Loucy (cell line): ENCODE data around the gene TMEM204.

Source experiments
- H2AFZ ChIP-seq: fragments of 200-600 bp; sonication (generic); 2 replicates; pipeline ENCODE4 v1.6.0; 2016; ENCODE audit warnings: antibody characterized with exemption, mild to moderate bottlenecking, low read length, moderate library complexity
- H3F3A ChIP-seq: fragments of 200-600 bp; 2 replicates; pipeline ENCODE4 v1.6.0; 2016; ENCODE audit warnings: antibody characterized with exemption, low read depth, mild to moderate bottlenecking
- H3K27me3 ChIP-seq: fragments of 200-600 bp; sonication (generic); 2 replicates; pipeline ENCODE4 v1.6.1; 2014; ENCODE audit warnings: low read length, mild to moderate bottlenecking; ENCODE audit not compliant: insufficient read depth, poor library complexity, severe bottlenecking
- H3K36me3 ChIP-seq: fragments of 200-600 bp; sonication (generic); 2 replicates; pipeline ENCODE4 v1.6.1; 2016; ENCODE audit warnings: low read length; ENCODE audit not compliant: insufficient read depth
- H3K4me1 ChIP-seq: fragments of 200-600 bp; sonication (generic); 2 replicates; pipeline ENCODE4 v1.5.1; 2014; ENCODE audit warnings: low read length, mild to moderate bottlenecking; ENCODE audit not compliant: insufficient read depth, poor library complexity, severe bottlenecking
- H3K4me2 ChIP-seq: fragments of 200-600 bp; sonication (generic); 2 replicates; pipeline ENCODE4 v1.6.0; 2014; ENCODE audit warnings: antibody characterized with exemption, low read length, low read depth, mild to moderate bottlenecking; ENCODE audit not compliant: poor library complexity, severe bottlenecking
- H3K4me3 ChIP-seq: fragments of 200-600 bp; sonication (generic); 2 replicates; pipeline ENCODE4 v1.5.1; 2014; ENCODE audit warnings: low read length, mild to moderate bottlenecking, mixed read lengths; ENCODE audit not compliant: poor library complexity, severe bottlenecking
- H3K79me2 ChIP-seq: fragments of 200-600 bp; sonication (generic); 2 replicates; pipeline ENCODE4 v1.6.1; 2014; ENCODE audit warnings: low read length; ENCODE audit not compliant: insufficient read depth
- H3K9ac ChIP-seq: fragments of 200-600 bp; sonication (generic); 2 replicates; pipeline ENCODE4 v1.6.0; 2014; ENCODE audit warnings: mild to moderate bottlenecking, low read depth, low read length, moderate library complexity; ENCODE audit not compliant: poor library complexity, severe bottlenecking
- H3K9me2 ChIP-seq: fragments of 200-600 bp; sonication (generic); replicated peaks from 2 replicates; pipeline ENCODE4 v1.6.1; 2016; ENCODE audit warnings: low read depth, low read length, mixed read lengths
- H3K9me3 ChIP-seq: fragments of 200-600 bp; sonication (generic); 2 replicates; pipeline ENCODE4 v1.6.1; 2014; ENCODE audit warnings: mild to moderate bottlenecking, antibody characterized with exemption, low read length, low read depth; ENCODE audit not compliant: insufficient read depth
- H4K20me1 ChIP-seq: fragments of 200-600 bp; sonication (generic); 2 replicates; pipeline ENCODE4 v1.6.0; 2014; ENCODE audit warnings: antibody characterized with exemption, low read length, mild to moderate bottlenecking; ENCODE audit not compliant: insufficient read depth, poor library complexity, severe bottlenecking
- EZH2phosphoT487 ChIP-seq: fragments of 200-600 bp; IDR thresholded peaks from 2 replicates; pipeline ENCODE4 v1.6.1; 2018; ENCODE audit warnings: antibody characterized with exemption, mild to moderate bottlenecking, moderate library complexity, borderline replicate concordance
- TF ChIP-seq, protein P1 (sequence below): fragments of 200-600 bp; sonication (generic); conservative IDR thresholded peaks from 2 replicates; pipeline ENCODE4 v1.5.1; 2014; ENCODE audit warnings: mild to moderate bottlenecking, antibody characterized with exemption, low read length

The TMEM204 gene

DNA sequence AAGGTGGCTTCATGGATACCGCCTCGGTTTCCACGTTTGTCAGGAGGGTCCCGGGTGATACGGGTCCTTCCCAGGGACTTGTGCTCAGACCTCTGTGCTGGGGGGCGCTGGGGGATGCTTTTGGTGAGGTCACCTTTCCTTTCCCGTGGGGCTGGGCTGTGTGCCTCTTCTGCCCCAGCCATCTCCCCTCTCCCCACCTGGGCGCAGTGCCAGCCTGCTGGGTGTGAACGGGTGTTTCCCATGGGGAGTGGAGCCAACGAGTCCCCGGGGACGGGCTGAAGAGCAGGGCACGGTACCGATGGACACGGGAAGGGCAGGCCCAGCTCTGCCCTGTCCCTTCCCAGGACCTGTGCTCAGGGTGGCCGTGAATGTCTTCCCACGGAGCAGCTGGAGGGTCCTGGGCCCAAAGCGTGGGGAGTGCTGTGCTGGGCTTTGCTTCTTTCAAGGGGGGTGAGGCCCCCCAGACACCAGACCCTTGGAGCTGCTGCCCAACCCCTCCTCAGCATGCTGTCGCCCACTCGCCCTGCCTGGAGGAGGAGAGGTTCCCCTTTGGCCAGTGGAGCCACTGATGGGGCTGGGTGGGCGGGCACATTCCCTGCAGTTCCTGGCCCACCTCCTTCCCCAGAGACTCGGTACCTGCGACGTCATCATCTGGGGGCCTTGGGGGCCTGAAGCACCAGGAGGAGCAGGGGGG is 24.8 kb upstream of the TMEM204 start:
- Histone ChIP-seq H3K4me1 (no peaks in the 10 kb centered on the region), H3K9ac (no peak overlapping the region), H4K20me1 (no peaks in the 10 kb centered on the region), H3K27me3 (no peaks in the 10 kb centered on the region), H3K36me3 (no peaks in the 10 kb centered on the region), H2AFZ (no peak overlapping the region), H3F3A (no peaks in the 10 kb centered on the region), H3K4me2 (no peak overlapping the region), H3K4me3 (no peak overlapping the region), H3K79me2 (no peaks in the 10 kb centered on the region), H3K9me2 (no peaks in the 10 kb centered on the region), H3K9me3 (no peaks in the 10 kb centered on the region)
- TF ChIP-seq EZH2phosphoT487 = no peak
- TF ChIP-seq, protein P1, sequence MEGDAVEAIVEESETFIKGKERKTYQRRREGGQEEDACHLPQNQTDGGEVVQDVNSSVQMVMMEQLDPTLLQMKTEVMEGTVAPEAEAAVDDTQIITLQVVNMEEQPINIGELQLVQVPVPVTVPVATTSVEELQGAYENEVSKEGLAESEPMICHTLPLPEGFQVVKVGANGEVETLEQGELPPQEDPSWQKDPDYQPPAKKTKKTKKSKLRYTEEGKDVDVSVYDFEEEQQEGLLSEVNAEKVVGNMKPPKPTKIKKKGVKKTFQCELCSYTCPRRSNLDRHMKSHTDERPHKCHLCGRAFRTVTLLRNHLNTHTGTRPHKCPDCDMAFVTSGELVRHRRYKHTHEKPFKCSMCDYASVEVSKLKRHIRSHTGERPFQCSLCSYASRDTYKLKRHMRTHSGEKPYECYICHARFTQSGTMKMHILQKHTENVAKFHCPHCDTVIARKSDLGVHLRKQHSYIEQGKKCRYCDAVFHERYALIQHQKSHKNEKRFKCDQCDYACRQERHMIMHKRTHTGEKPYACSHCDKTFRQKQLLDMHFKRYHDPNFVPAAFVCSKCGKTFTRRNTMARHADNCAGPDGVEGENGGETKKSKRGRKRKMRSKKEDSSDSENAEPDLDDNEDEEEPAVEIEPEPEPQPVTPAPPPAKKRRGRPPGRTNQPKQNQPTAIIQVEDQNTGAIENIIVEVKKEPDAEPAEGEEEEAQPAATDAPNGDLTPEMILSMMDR = no peak

DNA sequence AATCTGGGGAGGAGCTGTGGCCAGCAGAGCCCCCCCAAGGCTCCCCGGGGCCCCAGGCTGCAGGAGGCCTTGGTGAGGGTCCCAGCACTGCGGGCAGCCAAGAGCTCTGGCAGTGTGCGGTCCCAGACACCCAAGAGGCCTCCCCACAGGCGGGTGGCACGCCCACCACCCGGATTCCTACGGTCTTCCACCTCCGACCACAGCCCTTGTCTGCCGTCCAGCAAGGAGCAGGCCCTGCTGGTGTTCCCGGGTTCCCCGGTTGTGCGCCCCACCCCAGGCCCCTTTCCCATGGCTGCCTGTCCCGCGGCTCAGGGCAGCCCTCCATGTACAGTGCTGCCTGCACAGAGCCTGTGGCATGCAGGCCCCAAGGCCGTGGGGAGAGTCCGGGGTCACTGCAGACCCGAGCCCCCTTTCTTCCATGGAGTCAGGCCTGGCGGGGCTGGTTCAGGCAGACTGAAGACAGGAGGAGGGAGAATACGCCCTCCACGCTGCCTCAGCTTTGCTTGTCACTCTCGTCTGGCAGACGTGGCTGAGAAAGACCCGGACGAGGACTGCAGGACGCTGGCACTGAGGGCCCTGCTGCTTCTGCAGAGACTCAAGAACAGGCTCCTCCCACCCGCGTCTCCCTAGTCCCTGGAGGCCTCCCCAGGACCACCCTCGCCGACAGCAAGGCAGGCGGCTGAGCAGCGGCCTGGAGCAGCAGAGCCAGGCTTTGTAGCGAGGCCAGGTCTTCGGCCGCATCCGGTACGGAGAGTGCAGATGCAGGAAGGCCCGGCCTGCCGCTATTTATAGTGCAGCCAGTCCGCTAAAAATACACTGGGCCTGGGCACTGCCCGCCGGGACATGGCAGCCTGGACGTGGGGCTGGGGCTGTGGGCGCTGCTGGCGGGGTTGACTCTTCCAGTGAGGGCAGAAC is 23.9 kb upstream of the TMEM204 start:
- Histone ChIP-seq H2AFZ (no peak overlapping the region), H3K9ac (no peak overlapping the region), H3F3A (no peaks in the 10 kb centered on the region), H3K27me3 (no peaks in the 10 kb centered on the region), H3K4me2 (no peak overlapping the region), H3K79me2 (no peaks in the 10 kb centered on the region), H3K4me1 (no peaks in the 10 kb centered on the region), H3K36me3 (no peaks in the 10 kb centered on the region), H3K4me3 (no peak overlapping the region), H3K9me3 (no peaks in the 10 kb centered on the region), H4K20me1 (no peaks in the 10 kb centered on the region), H3K9me2 (no peaks in the 10 kb centered on the region)
- no peak for TF ChIP-seq EZH2phosphoT487
- TF ChIP-seq, protein P1 = no peak

DNA sequence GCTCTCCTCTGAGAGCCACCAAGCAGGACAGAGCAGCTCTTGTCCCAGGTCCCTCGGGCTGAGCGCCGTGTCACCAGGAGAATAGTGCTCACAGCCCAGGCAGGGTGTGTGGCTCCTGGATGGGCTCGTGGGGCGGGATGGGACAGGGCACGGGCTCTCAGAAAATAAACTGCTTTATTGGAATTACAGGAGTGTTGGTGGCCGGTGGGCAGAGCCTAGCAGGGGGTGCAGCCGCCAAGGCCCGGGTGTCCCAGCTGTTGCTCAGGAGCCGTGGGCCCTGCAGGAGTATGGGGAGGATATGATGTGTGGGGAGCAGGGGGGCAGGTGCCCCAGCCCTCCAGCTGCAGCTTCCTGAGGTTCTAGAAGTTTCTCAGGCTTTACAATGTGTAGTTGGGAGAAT is 23.2 kb upstream of the TMEM204 start:
- no peaks in the 10 kb centered on the region for H3K36me3 ChIP-seq
- H3K79me2 ChIP-seq = no peaks in the 10 kb centered on the region
- H4K20me1 ChIP-seq = no peaks in the 10 kb centered on the region
- H3K9me3 ChIP-seq = no peaks in the 10 kb centered on the region
- no peak overlapping the region for H3K4me3 ChIP-seq
- no peaks in the 10 kb centered on the region for H3K4me1 ChIP-seq
- no peak overlapping the region for H2AFZ ChIP-seq
- no peaks in the 10 kb centered on the region for H3K9me2 ChIP-seq
- H3K4me2 ChIP-seq = no peak overlapping the region
- no peak overlapping the region for H3K9ac ChIP-seq
- TF ChIP-seq, protein P1 = no peak
- no peaks in the 10 kb centered on the region for H3F3A ChIP-seq
- H3K27me3 ChIP-seq = no peaks in the 10 kb centered on the region
